Gastroesophageal sphincter (tissue), 3 donors: Measurements from ENCODE around the gene ZEB1.
"Not testable (repeated sequence)": the region's sequence is repeated elsewhere in the genome, so short reads cannot be mapped to it uniquely, and the experiment has no call there.

ENCODE experiments used
- CTCF ChIP-seq, 4 experiments: fragments of 200-600 bp in 2 of 4; fragments of 450-650 bp in 2 of 4; sonication (generic) in 1 of 4; IDR thresholded peaks; one replicate each; pipeline ENCODE4 v1.5.1; 2017 to 2019; ENCODE audit warnings: antibody characterized with exemption in 4 of 4, mild to moderate bottlenecking in 2 of 4, moderate library complexity in 2 of 4
- EP300 ChIP-seq: sonication (generic); formaldehyde crosslinking; IDR thresholded peaks from one replicate; pipeline ENCODE4 v1.6.1; 2017; ENCODE audit warnings: antibody characterized with exemption, mild to moderate bottlenecking
- POLR2A ChIP-seq, 2 donors: fragments of 450-650 bp; IDR thresholded peaks; one replicate each; pipeline ENCODE4 v1.6.1; 2017; ENCODE audit warnings: antibody characterized with exemption in 2 of 2, mild to moderate bottlenecking in 2 of 2, moderate library complexity in 1 of 2

GRCh38 chr10:31428499-31428898, 109.5 kb downstream of the ZEB1 start:
- TF ChIP-seq CTCF (IDR thresholded peaks at IDR 0.05); POLR2A (IDR thresholded peaks at IDR 0.05); EP300: not testable (repeated sequence)
